Measurements from ENCODE around the gene NAGPA.

- TF ChIP-seq EP300 (conservative IDR thresholded peaks at IDR 0.05; ENCODE audit: poor library complexity, severe bottlenecking) (no peak), CTCF (IDR thresholded peaks at IDR 0.05; ENCODE audit: poor library complexity, severe bottlenecking) (no peak), REST (IDR thresholded peaks at IDR 0.05; ENCODE audit: borderline replicate concordance) (no peak), POLR2AphosphoS5 (IDR thresholded peaks at IDR 0.05) (no peak), EZH2 (IDR thresholded peaks at IDR 0.05; ENCODE audit: borderline replicate concordance, insufficient read depth, low read length, poor library complexity, severe bottlenecking) (no peak), TAF1 (IDR thresholded peaks at IDR 0.05; ENCODE audit: low read depth) (no peak), SMC3 (conservative IDR thresholded peaks at IDR 0.05; ENCODE audit: poor library complexity) (no peak), MXI1 (conservative IDR thresholded peaks at IDR 0.05; ENCODE audit: poor library complexity, severe bottlenecking) (no peak), RAD21 (conservative IDR thresholded peaks at IDR 0.05) (no peak)
Measured at GRCh38 chr16:5059386-5060072, 25.8 kb upstream of the NAGPA start.
